ENCODE results near the gene FAM131A.
"Not testable (repeated sequence)": the region's sequence is repeated elsewhere in the genome, so short reads cannot be mapped to it uniquely, and the experiment has no call there.

Gene FAM131A

DNA sequence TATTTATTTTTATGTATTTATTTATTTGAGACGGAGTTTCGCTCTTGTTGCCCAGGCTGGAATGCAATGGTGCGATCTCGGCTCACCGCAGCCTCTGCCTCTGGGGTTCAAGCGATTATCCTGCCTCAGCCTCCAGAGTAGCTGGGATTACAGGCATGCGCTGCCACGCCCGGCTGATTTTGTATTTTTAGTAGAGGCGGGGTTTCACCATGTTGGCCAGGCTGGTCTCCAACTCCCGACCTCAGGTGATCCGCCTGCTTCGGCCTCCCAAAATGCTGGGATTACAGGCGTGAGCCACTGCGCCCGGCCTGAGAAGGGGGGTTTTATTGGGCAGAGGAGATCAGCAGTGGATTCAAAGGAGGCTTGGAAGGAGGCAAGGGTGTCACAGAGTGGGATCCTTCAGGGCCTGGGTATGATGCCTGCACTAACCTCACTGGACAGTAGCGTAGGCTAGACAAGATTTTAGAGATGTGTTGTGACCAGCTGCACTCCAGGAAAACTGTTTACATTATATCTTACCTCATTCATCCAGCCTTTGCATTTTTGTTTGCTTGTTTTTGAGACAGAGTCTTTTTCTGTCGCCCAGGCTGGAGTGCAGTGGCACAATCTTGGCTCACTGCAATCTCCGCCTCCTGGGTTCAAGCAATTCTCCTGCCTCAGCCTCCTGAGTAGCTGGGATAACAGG lies 2.2 kb downstream of the FAM131A start:
- DNase-seq (ENCODE audit: low spot score): not testable (repeated sequence)

DNA sequence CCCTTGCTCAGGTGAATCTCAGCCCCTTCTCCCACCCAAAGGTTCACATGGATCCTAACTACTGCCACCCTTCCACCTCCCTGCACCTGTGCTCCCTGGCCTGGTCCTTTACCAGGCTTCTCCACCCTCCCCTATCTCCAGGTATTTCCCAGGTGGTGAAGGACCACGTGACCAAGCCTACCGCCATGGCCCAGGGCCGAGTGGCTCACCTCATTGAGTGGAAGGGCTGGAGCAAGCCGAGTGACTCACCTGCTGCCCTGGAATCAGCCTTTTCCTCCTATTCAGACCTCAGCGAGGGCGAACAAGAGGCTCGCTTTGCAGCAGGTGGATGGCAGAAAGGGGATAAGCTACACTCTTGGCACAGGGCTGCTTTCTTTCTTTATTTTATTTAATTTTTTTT lies 4.5 kb downstream of the FAM131A start:
- DNase-seq (ENCODE audit: low spot score): no peak

DNA sequence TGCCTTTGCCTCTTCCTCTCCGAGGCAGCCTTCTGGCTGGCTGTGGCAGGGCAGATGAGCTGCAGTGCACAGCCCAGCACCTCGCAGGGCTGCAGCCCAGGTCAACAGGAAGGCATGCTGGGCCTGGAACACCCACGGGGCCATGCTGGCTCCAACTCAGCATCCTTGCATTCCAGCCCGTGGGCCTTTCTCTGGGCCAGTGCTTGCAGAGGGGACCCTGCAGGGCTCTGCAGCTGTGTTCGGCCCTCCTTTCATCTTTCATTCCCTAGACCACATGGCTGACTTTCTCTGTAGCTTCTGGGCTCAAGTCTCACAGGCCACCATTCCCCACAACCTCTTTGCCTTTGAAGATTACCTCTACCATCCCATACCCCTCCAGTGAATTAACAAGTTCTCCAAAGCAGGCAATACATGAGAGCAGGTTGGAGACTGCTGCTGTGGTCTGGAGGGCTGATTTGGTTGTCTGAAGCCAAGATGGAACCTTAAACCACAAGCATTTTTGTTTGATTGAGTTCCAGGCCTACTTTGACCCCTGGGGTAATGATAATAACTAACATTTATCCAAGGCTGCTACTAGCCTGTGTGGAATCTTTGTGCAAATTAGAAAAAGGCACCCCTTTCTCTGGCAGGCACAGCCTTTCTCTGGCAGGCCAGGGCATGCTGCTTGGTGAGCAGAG lies 5.9 kb downstream of the FAM131A start:
- DNase-seq (ENCODE audit: low spot score): no peak

DNA sequence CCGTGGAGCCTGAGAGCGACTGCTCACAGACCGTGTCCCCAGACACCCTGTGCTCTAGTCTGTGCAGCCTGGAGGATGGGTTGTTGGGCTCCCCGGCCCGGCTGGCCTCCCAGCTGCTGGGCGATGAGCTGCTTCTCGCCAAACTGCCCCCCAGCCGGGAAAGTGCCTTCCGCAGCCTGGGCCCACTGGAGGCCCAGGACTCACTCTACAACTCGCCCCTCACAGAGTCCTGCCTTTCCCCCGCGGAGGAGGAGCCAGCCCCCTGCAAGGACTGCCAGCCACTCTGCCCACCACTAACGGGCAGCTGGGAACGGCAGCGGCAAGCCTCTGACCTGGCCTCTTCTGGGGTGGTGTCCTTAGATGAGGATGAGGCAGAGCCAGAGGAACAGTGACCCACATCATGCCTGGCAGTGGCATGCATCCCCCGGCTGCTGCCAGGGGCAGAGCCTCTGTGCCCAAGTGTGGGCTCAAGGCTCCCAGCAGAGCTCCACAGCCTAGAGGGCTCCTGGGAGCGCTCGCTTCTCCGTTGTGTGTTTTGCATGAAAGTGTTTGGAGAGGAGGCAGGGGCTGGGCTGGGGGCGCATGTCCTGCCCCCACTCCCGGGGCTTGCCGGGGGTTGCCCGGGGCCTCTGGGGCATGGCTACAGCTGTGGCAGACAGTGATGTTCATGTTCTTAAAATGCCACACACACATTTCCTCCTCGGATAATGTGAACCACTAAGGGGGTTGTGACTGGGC lies 7.3 kb downstream of the FAM131A start:
- DNase-seq (ENCODE audit: low spot score): no peak

DNA sequence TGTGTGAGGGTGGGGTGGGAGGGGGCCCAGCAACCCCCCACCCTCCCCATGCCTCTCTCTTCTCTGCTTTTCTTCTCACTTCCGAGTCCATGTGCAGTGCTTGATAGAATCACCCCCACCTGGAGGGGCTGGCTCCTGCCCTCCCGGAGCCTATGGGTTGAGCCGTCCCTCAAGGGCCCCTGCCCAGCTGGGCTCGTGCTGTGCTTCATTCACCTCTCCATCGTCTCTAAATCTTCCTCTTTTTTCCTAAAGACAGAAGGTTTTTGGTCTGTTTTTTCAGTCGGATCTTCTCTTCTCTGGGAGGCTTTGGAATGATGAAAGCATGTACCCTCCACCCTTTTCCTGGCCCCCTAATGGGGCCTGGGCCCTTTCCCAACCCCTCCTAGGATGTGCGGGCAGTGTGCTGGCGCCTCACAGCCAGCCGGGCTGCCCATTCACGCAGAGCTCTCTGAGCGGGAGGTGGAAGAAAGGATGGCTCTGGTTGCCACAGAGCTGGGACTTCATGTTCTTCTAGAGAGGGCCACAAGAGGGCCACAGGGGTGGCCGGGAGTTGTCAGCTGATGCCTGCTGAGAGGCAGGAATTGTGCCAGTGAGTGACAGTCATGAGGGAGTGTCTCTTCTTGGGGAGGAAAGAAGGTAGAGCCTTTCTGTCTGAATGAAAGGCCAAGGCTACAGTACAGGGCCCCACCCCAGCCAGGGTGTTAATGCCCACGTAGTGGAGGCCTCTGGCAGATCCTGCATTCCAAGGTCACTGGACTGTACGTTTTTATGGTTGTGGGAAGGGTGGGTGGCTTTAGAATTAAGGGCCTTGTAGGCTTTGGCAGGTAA lies 8.1 kb downstream of the FAM131A start:
- DNase-seq (ENCODE audit: low spot score): peak; percentile 96

DNA sequence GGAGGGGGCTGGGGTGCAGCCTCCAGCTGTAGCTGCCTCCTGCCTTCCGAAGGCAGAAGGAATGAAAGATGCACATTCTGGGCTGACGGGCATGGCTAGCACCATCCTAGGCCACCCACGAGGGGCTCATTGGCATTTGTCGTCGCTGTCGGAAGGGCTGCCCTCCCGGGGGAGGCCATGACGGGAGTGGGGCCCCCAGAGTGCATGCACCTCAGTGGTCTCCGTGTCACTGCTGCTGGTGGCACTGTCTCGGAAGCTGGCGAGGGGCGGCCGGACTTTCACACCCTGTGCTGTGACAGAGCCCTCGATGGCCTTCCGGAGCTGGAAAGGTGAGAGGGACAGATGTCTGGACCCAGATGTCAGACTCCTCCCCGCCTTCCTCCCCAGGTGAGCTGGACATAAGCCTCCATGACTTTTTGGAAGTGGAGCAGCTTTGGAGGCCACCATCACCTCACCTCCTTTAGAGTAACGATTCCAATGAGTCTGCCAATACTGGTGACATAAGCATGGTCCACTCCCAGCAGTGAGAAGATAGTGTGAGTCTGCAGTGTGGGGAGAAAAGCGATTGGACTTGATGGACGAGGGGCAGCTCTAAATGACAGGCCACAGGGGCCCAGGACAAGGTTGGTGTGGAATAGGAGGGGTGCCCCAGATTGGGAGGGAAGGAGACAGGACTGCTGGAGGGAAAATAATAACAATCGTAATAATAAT lies 9.2 kb downstream of the FAM131A start:
- DNase-seq (ENCODE audit: low spot score): peak; percentile 79

DNA sequence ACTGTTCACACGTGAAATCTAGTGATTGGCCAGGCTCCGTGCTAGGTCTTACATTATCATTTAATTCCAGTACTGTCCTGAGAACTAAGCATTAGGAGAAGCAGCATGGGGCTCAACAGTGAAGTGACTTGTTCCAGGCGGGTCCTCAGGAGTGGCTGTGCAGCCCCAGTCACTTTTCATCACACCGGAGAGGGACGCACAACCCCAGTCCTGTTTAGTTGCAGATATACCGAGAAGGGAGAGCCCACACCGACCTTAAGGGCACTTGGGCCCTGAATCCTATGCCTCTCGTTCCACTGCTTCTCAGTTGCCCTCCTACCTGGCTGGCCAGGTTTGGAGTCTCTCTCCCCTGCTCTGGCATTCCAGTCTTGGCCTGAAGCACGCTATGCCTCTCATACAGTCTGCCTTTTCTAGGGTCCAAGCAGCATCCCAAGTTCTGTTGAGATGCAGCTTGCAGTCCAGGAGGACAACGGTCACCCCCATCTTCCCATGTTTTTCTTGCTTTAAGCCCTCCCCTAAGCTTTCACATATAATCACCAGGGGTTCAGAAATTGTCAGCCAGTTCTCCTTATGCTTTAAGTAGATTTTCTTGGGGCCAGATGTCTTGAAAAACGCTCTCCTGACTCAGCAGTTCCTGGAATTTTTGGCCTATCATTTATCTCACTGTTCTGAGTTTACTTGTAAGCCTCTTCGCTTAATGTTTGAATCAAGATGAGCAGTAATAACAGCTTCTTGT lies 10.1 kb downstream of the FAM131A start:
- DNase-seq (ENCODE audit: low spot score): peak; percentile 90

DNA sequence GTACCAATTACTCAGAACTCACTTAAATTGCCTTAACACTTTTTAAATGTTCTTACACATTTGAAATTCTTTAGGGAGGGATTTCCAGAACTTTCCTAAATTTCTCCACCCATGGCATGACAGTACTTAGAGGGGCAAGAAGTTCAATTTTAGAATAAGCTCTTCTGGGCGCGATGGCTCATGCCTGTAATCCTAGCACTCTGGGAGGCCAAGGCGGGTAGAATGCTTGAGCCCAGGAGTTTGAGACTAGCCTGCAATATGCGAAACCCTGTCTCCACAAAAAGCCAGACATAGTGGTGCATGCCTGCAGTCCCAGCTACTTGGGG lies 10.6 kb downstream of the FAM131A start:
- no peak for DNase-seq (ENCODE audit: low spot score)

DNA sequence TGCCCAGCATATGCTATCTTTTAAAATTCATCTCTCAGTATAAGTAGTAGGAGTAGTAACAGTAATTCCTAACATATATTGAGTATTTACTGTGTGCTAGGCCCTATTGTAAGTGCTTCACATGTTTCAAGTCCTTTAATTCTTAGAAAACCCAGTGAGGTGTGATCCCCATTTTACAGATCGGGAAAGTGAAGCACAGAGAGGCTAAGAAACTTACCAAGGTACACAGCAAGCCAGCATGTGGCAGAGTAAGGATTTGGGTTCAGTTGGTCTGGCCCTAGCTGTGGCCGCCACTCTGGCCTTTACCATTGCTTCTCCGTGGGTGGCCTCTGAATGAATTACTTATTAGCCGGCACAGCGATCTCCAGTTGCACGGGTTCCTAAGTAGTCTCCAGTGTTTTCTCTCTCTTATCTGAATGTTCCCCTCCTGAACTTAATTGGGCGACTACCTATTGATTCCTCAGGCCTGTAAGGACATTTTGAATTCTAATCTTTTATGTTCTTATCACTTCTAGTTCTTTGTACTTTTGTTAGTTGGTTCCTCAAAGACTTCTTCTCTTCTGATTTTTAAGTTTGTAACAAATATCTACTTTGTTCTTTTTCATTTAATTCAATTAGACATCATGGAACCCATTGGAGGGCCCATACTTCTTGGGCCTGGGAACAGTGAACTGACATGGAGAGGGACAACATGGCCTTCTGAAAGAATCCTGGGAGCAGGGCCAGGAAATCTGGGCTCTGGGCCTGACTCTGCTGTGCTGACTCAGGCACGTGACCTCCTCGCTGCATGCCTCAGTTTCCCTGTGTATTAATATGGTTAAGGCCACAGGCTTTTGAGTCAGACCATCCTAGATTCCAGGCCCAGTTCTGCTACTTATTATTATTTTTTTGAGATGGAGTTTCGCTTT lies 12.4 kb downstream of the FAM131A start:
- no peak for DNase-seq (ENCODE audit: low spot score)

DNA sequence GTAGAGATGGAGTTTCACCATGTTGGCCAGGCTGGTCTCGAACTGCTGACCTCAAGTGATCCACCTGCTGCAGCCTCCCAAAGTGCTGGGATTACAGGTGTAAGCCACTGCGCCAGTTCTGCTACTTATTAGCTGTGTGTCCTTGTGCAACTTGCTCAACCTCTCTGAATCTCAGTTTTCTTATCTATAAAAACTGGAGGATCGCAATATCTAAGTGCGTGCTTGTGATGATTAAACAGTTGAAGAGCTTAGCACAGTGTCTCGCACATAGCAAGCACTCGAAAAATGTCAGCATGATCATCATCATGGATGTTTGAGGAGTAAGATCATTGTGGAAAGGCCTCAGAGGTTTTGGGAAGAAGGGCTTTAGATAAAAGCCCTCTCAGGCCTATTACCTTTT lies 13.2 kb downstream of the FAM131A start:
- no peak for DNase-seq (ENCODE audit: low spot score)

DNA sequence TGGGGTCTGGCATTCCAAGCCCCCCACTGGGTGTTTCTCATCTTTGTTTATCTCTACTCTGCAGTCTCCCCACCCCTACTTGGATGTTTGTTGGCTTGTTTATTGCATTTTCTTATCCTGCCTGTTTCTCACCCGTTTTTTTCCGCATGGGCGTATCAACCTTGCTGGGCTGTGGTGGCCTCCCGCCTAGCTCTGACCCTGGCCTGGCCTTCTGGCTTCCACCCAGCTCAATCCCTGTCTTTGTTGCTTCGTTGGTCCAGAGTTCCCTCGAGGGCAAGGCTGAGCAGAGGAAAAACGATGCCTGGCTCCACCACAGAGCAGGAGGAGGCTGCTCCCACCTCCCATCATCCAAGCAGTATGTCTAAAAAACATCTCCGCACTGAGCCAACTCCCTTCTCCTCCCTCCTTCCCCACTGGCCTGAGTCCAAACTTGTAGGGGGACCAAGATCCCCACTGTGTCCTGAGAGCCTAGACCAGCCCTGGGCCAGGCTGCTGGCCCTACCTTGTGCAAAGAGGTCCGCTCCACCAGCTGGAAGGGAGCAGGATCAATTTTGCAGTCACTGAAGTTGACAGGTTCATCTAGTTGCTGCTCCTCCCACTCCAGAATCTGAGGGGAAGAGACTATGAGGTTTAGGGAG lies 14.2 kb downstream of the FAM131A start:
- DNase-seq (ENCODE audit: low spot score): peak; percentile 35

DNA sequence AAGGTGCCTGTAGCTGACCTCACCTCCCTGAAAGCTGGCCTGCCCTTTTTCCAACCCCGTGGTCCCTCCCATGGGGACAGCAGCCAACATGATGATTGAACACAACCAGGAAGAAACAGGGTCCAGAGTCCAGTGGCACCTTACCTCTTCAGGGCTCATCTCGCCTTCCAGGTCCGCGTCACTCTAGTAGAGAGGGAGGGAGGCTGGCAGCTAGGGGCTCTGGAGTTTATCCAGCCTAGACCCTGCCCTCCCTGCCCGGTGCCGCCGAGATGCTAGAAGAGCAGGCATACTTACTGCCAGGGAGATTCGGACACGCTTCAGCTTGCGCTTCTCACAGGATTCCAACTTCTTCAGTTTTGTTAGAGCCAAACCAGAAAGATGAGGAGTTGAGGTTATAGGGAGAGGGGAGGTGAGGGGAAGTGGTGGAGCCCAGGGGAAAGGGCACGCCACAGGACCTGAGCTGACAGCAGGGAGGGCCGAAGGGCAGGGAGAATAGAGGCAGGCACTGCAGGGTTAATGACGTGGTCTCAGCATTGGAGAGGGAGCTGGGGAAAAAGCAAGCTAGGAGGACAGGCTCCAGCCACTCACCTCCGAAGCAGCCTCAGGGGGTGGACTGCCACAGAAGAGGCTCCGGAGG lies 14.9 kb downstream of the FAM131A start:
- DNase-seq (ENCODE audit: low spot score): no peak

DNA sequence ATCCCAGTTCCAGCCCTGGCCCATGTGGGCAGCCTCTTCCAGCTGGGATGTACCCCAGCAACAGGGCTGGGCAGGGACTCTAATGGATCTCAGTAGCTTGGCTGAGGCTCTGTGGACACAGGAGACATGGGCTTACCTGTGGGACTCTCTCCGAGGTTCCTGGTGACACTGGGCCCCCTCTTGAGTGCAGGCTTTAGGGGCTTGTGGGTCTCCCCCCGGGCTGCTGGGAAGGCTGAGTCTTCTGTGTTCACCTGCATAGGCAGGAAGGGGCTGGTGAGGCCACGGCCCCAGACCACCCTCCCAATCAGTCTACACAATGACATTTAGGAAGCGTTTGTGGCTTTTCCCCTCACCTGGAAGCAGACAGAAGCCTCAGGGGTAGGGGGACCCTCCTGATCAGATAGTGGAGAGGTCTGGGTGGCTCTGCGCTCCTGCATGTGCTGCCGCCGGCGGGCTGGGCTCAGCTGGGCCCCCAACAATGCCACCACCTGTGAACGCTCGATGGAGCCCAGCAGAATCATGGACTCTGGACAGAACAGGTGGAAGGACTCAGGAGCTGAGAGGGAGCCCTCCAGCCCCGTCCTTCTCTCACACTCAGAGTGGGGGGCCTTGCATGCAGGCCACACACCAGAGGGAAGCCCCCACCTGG lies 15.6 kb downstream of the FAM131A start:
- DNase-seq (ENCODE audit: low spot score): no peak

DNA sequence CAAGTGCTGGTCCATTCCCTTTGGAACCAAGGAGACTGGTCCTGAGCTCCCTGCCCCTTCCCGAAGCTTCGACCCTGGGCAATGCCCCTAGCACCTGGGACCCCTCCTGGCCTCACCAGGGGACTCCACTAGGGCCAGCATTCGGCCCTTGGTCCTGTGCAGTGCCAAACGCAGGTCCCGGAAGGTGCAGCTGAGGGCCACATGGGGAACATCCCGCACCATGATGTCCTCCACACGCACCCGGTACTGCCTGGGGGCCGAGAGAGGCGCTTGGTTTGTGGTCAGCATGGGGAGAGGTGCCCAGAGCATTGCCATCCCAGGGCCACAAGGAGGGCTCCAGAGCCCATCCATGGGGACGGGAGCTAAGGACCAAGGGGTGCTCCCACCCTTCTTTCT lies 16.1 kb downstream of the FAM131A start:
- no peak for DNase-seq (ENCODE audit: low spot score)

DNA sequence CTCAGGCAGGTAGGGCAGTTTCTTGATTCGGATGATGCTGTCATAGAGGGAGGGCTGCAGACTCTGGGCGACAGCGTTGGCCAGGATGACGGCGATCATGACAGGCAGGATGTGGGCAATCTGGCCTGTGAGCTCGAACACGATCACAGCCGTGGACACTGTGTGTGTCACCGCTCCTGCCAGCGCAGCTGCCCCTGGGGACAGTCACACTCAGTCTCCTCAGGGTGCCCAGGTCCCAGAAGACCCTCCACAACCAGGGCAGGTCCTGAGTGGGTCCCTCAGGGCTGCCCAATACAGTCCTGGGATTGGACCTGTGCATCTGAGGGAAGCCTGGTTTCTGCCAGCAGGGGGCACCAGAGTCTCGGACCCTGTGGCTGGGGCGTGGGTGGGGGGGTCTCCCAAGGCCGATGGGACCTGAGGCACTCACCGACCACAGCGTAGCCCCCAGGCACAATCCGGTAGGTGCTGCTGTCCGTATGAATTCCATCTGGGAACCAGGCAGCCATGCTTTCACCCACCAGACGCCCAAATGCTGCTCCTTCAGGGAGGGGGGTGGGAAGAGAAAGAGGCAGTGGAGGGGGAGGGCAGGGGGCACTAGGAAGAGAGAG lies 16.8 kb downstream of the FAM131A start:
- peak; percentile 67 for DNase-seq (ENCODE audit: low spot score)

DNA sequence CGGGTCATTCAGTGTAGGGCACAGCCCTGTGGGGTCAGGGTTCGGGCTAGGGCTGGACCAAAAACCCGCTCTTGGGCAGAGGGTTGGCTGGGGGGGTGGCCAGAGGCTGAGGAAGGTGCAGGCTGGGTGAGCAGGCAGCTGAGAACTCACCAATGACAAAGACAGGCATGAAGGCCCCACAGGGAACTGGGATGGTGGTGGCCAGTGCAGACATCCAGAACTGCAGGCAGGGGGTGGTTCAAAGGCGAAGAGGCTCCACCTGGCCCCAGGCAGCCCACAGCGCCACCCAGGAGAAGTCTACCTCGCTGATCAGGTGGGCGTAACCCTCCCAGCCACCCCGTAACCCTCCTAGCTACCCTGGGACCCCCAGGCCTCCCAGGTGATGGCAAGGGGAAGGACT lies 17.4 kb downstream of the FAM131A start:
- DNase-seq (ENCODE audit: low spot score): no peak

DNA sequence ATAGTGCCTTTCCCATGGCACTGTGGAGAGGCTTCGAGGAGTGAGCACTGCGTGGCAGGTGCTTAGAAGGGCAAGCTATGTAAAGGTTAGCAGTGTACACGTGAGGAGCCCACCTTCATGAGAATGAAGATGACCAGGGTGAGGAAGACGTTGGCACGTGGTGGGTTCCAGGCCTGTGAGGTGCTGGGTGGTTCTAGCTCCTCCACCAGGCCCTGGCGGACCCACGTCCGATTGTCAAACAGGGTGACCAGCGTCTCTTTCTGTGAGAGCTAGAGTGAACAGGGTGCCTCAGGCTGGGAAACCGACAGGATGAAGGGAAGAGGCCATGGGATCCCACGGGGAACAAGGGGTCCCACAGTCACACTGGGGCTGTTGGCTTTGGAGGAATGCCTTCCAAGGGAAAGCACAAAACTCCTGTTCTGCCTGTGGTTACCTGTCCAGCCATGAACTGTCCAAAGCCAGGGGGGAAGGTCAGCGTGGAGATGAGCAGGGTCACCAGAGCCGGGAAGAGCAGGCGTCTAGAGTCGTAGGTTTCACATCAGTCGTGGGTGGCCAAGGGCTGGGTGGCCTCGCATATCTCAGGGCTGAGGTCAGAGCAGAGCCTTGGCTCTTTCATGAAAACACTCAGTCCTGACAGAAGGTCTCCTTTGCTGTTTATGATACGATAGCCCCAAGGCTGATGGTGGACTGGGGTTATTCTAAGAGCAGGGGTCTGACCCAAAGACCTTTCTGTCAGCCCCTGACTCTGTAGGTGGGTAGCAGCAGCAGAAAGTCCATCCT lies 18.1 kb downstream of the FAM131A start:
- DNase-seq (ENCODE audit: low spot score): no peak
